ENCODE results near the gene NPM1. TPM values are rescaled to one million over a fixed set of nuclear protein-coding genes. Genes with fewer than 3 reads are reported as not detected.

NPM1 gene
- total RNA-seq, 1 experiment from 2014 or later, result 2,265 TPM

- no peaks in the 10 kb centered on the region for H3F3A ChIP-seq (ENCODE audit: low read length, unreplicated experiment)
- ATAC-seq, result no peak
Measured at GRCh38 chr5:171445644-171446516, 58.2 kb downstream of the NPM1 start.

GRCh38 chr5:171447226-171447625 lies 59.6 kb downstream of the NPM1 start:
- TF ChIP-seq EZH2 (IDR thresholded peaks at IDR 0.05; ENCODE audit: low read length, unreplicated experiment) (no peak), EZH2phosphoT487 (IDR thresholded peaks at IDR 0.05; ENCODE audit: borderline replicate concordance, low read length) (no peak), CTCF (conservative IDR thresholded peaks at IDR 0.05; ENCODE audit: low read depth, low read length) (no peak)
- CTCF ChIA-PET, result no interaction called here
- POLR2A ChIA-PET (ENCODE audit: unreplicated experiment), result no interaction called here

More at GRCh38 chr5:171445644-171446516, 58.2 kb downstream of the NPM1 start:
- H3K36me3 ChIP-seq (ENCODE audit: low read depth, low read length), result no peaks in the 10 kb centered on the region
- H3K4me3 ChIP-seq (ENCODE audit: low read length), result no peak overlapping the region
- TF ChIP-seq EZH2phosphoT487 (IDR thresholded peaks at IDR 0.05; ENCODE audit: borderline replicate concordance, low read length) (no peak), CTCF (conservative IDR thresholded peaks at IDR 0.05; ENCODE audit: low read depth, low read length) (no peak), EZH2 (IDR thresholded peaks at IDR 0.05; ENCODE audit: low read length, unreplicated experiment) (no peak)
- POLR2A ChIA-PET (ENCODE audit: unreplicated experiment), result no interaction called here
- intact Hi-C loops (cut with micrococcal nuclease), result no loop called here
- BruUV-seq (replicated peaks), result no TSS peak
- no peaks in the 10 kb centered on the region for H3K4me1 ChIP-seq (ENCODE audit: insufficient read depth, low read length)
- DNase-seq, result no peak
- H3K9me2 ChIP-seq (replicated peaks; ENCODE audit: low read length), result no peaks in the 10 kb centered on the region
- no peaks in the 10 kb centered on the region for H3K79me2 ChIP-seq (ENCODE audit: low read length)
- H2AFZ ChIP-seq (ENCODE audit: low read length), result no peak overlapping the region
- H3K4me2 ChIP-seq (ENCODE audit: low read length), result no peak overlapping the region
- peaks cover 8% of the 10 kb centered on the region for H3K27me3 ChIP-seq (ENCODE audit: low read length)
- H3K9ac ChIP-seq (ENCODE audit: low read length), result no peak overlapping the region
- no peaks in the 10 kb centered on the region for H3K9me3 ChIP-seq (ENCODE audit: low read length)
- CTCF ChIA-PET, result no interaction called here
- no peak overlapping the region for H3K27ac ChIP-seq (ENCODE audit: low read length)
- no peaks in the 10 kb centered on the region for H4K20me1 ChIP-seq (ENCODE audit: low read length)

GRCh38 chr5:171449426-171449825 lies 61.8 kb downstream of the NPM1 start:
- Histone ChIP-seq H4K20me1 (ENCODE audit: low read length) (no peaks in the 10 kb centered on the region), H3K9me3 (ENCODE audit: low read length) (no peaks in the 10 kb centered on the region), H3K4me3 (ENCODE audit: low read length) (no peak overlapping the region), H3K36me3 (ENCODE audit: low read depth, low read length) (no peaks in the 10 kb centered on the region), H3K4me1 (ENCODE audit: insufficient read depth, low read length) (no peaks in the 10 kb centered on the region), H3K4me2 (ENCODE audit: low read length) (no peak overlapping the region), H3K27ac (ENCODE audit: low read length) (no peak overlapping the region), H3F3A (ENCODE audit: low read length, unreplicated experiment) (no peaks in the 10 kb centered on the region), H3K27me3 (ENCODE audit: low read length) (peaks cover 29% of the 10 kb centered on the region), H3K9ac (ENCODE audit: low read length) (no peak overlapping the region), H3K9me2 (replicated peaks; ENCODE audit: low read length) (no peaks in the 10 kb centered on the region), H2AFZ (ENCODE audit: low read length) (no peak overlapping the region), H3K79me2 (ENCODE audit: low read length) (no peaks in the 10 kb centered on the region)
- BruUV-seq (replicated peaks), result no TSS peak
- TF ChIP-seq EZH2 (IDR thresholded peaks at IDR 0.05; ENCODE audit: low read length, unreplicated experiment), result no peak
- no peak for TF ChIP-seq EZH2phosphoT487 (IDR thresholded peaks at IDR 0.05; ENCODE audit: borderline replicate concordance, low read length)
- TF ChIP-seq CTCF (conservative IDR thresholded peaks at IDR 0.05; ENCODE audit: low read depth, low read length), result no peak
- DNase-seq, result no peak
- intact Hi-C loops (cut with micrococcal nuclease), result no loop called here
- no peak for ATAC-seq
- CTCF ChIA-PET, result no interaction called here
- POLR2A ChIA-PET (ENCODE audit: unreplicated experiment), result no interaction called here

More at GRCh38 chr5:171447226-171447625, 59.6 kb downstream of the NPM1 start:
- H3K9me3 ChIP-seq (ENCODE audit: low read length), result no peaks in the 10 kb centered on the region
- no peak overlapping the region for H3K27ac ChIP-seq (ENCODE audit: low read length)
- BruUV-seq (replicated peaks), result no TSS peak
- no peaks in the 10 kb centered on the region for H3K9me2 ChIP-seq (replicated peaks; ENCODE audit: low read length)
- DNase-seq (no peak), ATAC-seq (no peak)
- no peak overlapping the region for H3K4me2 ChIP-seq (ENCODE audit: low read length)
- no peak overlapping the region for H3K9ac ChIP-seq (ENCODE audit: low read length)
- no peaks in the 10 kb centered on the region for H3K79me2 ChIP-seq (ENCODE audit: low read length)
- H3F3A ChIP-seq (ENCODE audit: low read length, unreplicated experiment), result no peaks in the 10 kb centered on the region
- intact Hi-C loops (cut with micrococcal nuclease), result no loop called here
- H3K27me3 ChIP-seq (ENCODE audit: low read length), result peaks cover 12% of the 10 kb centered on the region
- no peak overlapping the region for H2AFZ ChIP-seq (ENCODE audit: low read length)
- H3K4me3 ChIP-seq (ENCODE audit: low read length), result no peak overlapping the region
- H3K36me3 ChIP-seq (ENCODE audit: low read depth, low read length), result no peaks in the 10 kb centered on the region
- no peaks in the 10 kb centered on the region for H4K20me1 ChIP-seq (ENCODE audit: low read length)
- H3K4me1 ChIP-seq (ENCODE audit: insufficient read depth, low read length), result no peaks in the 10 kb centered on the region
